HEK293 (cell line): Measurements from ENCODE around the gene CSGALNACT2.

Experiments
- CTCF ChIA-PET: fragments of 350-600 bp; formaldehyde crosslinking; extraction: SDS; loops from one replicate; lab custom pipeline; 2021; ENCODE audit warnings: antibody characterized with exemption; lab: Yijun Ruan, JAX
- POLR2A ChIA-PET: fragments of 300-600 bp; formaldehyde crosslinking; extraction: SDS; loops from one replicate; lab custom pipeline; 2020; ENCODE audit warnings: antibody characterized with exemption, inconsistent platforms; lab: Yijun Ruan, JAX
- H3K27ac ChIP-seq: fragments of 200-500 bp; sonication (Bioruptor generic); 2 replicates; pipeline ENCODE4 v1.5.1; 2014; ENCODE audit warnings: low read depth, low read length, control low read depth, inconsistent platforms; ENCODE audit errors: extremely low read depth
- H3K36me3 ChIP-seq, 2 experiments: fragments of 200-500 bp in 1 of 2; sonication (Bioruptor generic) in 1 of 2; 1 replicate in 1 of 2; 2 replicates in 1 of 2; pipeline ENCODE4 v1.5.1; 2014 to 2017; ENCODE audit warnings: inconsistent platforms in 2 of 2, low read length in 2 of 2; ENCODE audit not compliant: control insufficient read depth in 2 of 2, insufficient read depth in 1 of 2
- H3K4me1 ChIP-seq: fragments of 200-500 bp; sonication (Bioruptor generic); 2 replicates; pipeline ENCODE4 v1.5.1; 2014; ENCODE audit warnings: mild to moderate bottlenecking, low read length, inconsistent platforms; ENCODE audit not compliant: control insufficient read depth, insufficient read depth
- H3K4me3 ChIP-seq: 2 replicates; pipeline ENCODE4 v1.5.1; 2011; ENCODE audit warnings: low read depth, mild to moderate bottlenecking, control low read depth, low read length, moderate library complexity
- H3K9me3 ChIP-seq: fragments of 200-500 bp; sonication (Bioruptor generic); 2 replicates; pipeline ENCODE4 v1.5.1; 2014; ENCODE audit warnings: low read depth, low read length, inconsistent platforms; ENCODE audit not compliant: control insufficient read depth, insufficient read depth
- KLF8 ChIP-seq: fragments of 450-650 bp; formaldehyde crosslinking; IDR thresholded peaks from 2 replicates; pipeline ENCODE4 v1.5.1; 2016; ENCODE audit warnings: missing biosample characterization, missing genetic modification characterization
- PRDM1 ChIP-seq: fragments of 450-650 bp; formaldehyde crosslinking; IDR thresholded peaks from 2 replicates; pipeline ENCODE4; 2016; ENCODE audit warnings: missing biosample characterization, missing genetic modification characterization
- SCRT2 ChIP-seq: fragments of 450-650 bp; formaldehyde crosslinking; IDR thresholded peaks from 2 replicates; pipeline ENCODE4 v1.5.1; 2016; ENCODE audit warnings: missing biosample characterization, missing genetic modification characterization
- YY2 ChIP-seq: fragments of 450-650 bp; formaldehyde crosslinking; IDR thresholded peaks from 2 replicates; pipeline ENCODE4 v1.5.1; 2016; ENCODE audit warnings: missing biosample characterization, missing genetic modification characterization
- ZNF221 ChIP-seq: fragments of 450-650 bp; formaldehyde crosslinking; IDR thresholded peaks from 2 replicates; pipeline ENCODE4 v1.5.1; 2017; ENCODE audit warnings: missing biosample characterization, missing genetic modification characterization, borderline replicate concordance
- ZNF423 ChIP-seq: fragments of 450-650 bp; formaldehyde crosslinking; IDR thresholded peaks from 2 replicates; pipeline ENCODE4 v1.5.1; 2016; ENCODE audit warnings: missing biosample characterization, missing genetic modification characterization
- ZNF530 ChIP-seq: fragments of 450-650 bp; formaldehyde crosslinking; IDR thresholded peaks from 2 replicates; pipeline ENCODE4 v1.5.1; 2016; ENCODE audit warnings: low read depth, missing biosample characterization, missing genetic modification characterization
- ZNF548 ChIP-seq: fragments of 450-650 bp; formaldehyde crosslinking; IDR thresholded peaks from 2 replicates; pipeline ENCODE4 v1.5.1; 2016; ENCODE audit warnings: missing biosample characterization, missing genetic modification characterization
- ZNF777 ChIP-seq: fragments of 450-650 bp; formaldehyde crosslinking; IDR thresholded peaks from 2 replicates; pipeline ENCODE4 v1.5.1; 2017; ENCODE audit warnings: missing biosample characterization, missing genetic modification characterization, borderline replicate concordance
- ZXDB ChIP-seq: fragments of 450-650 bp; formaldehyde crosslinking; IDR thresholded peaks from 2 replicates; pipeline ENCODE4 v1.5.1; 2016; ENCODE audit warnings: missing biosample characterization, missing genetic modification characterization
- TF ChIP-seq, protein P1 (sequence below): fragments of 450-650 bp; formaldehyde crosslinking; IDR thresholded peaks from 2 replicates; pipeline ENCODE4 v1.5.1; 2016; ENCODE audit warnings: missing biosample characterization, missing genetic modification characterization, borderline replicate concordance
- TF ChIP-seq, protein P2 (sequence below): fragments of 450-650 bp; formaldehyde crosslinking; IDR thresholded peaks from 2 replicates; pipeline ENCODE4 v1.5.1; 2016; ENCODE audit warnings: missing biosample characterization, missing genetic modification characterization
- TF ChIP-seq, protein P3 (sequence below): fragments of 450-650 bp; formaldehyde crosslinking; IDR thresholded peaks from 2 replicates; pipeline ENCODE4 v1.5.1; 2017; ENCODE audit warnings: missing biosample characterization, mild to moderate bottlenecking, missing genetic modification characterization, moderate library complexity

The CSGALNACT2 gene

DNA sequence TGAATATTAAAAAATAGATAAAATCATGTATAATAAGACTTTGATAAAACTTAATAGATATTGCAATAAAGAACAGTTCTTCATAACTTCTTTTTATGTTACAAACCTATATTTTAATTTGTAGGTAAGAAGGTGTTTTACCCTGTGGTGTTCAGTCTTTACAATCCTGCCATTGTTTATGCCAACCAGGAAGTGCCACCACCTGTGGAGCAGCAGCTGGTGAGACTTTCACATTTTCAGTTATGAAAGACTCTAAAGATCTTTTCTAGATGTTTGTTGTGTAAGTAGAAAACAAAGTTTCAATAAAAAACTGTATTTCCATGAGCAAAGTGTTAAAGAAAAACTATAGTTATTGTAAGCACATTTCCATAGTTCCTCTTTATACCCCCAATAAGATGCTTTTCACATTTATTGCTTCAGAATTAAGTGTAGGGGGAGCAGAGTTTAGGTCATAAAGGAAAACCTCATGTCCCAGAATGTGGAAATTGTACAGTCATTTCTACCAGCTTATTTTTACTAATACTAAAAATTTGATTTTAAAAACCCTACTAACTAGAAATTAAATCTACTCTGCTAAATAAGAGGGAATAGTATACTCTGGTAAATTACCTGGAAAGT lies 28.7 kb downstream of the CSGALNACT2 start:
- ChIA-PET CTCF (interaction anchor here (1.4 kb wide), 1 partner anchor 14 kb away, joined by 3 read pairs; no protein-coding TSS in a partner anchor), POLR2A (no interaction called here)
- Histone ChIP-seq H3K36me3 (peaks cover 0 to 26% of the 10 kb centered on the region in 2 experiments; a peak in 2 of 3 replicates), H3K4me1 (no peaks in the 10 kb centered on the region), H3K4me3 (no peak overlapping the region), H3K27ac (no peak overlapping the region), H3K9me3 (no peaks in the 10 kb centered on the region)
- TF ChIP-seq SCRT2 (tag by site-specific recombination) = 0 out of 2 replicates have a peak, but pooled peaks have one; percentile 37
- no peak for TF ChIP-seq ZXDB (tag by site-specific recombination)

DNA sequence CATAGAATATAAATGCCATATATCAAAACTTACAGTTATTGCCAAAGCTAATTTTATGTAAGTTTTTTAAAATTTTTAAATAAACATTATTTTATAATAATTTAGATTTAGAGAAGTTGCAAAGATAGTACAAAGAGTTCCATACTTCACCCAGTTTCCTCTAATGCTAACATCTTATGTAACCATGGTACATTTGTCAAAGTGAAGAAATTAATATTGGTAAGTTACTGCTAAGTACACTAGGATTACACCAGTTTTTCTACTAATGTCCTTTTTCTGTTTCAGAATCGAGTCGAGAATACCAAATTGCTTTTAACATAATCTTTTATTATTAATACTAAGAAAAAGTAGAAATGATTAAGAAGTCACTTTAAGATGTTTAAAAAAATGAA lies 29.2 kb downstream of the CSGALNACT2 start:
- CTCF ChIA-PET = interaction anchor here (1.4 kb wide), 1 partner anchor 14 kb away, joined by 3 read pairs; no protein-coding TSS in a partner anchor
- peaks cover 0 to 21% of the 10 kb centered on the region in 2 experiments; a peak in 2 of 3 replicates for H3K36me3 ChIP-seq
- POLR2A ChIA-PET = no interaction called here
- H3K9me3 ChIP-seq = no peaks in the 10 kb centered on the region
- TF ChIP-seq ZNF530 (tag by site-specific recombination) (no peak), KLF8 (tag by site-specific recombination) (no peak), ZNF423 (tag by site-specific recombination) (no peak), ZNF548 (tag by site-specific recombination) (no peak)
- TF ChIP-seq, protein P1, sequence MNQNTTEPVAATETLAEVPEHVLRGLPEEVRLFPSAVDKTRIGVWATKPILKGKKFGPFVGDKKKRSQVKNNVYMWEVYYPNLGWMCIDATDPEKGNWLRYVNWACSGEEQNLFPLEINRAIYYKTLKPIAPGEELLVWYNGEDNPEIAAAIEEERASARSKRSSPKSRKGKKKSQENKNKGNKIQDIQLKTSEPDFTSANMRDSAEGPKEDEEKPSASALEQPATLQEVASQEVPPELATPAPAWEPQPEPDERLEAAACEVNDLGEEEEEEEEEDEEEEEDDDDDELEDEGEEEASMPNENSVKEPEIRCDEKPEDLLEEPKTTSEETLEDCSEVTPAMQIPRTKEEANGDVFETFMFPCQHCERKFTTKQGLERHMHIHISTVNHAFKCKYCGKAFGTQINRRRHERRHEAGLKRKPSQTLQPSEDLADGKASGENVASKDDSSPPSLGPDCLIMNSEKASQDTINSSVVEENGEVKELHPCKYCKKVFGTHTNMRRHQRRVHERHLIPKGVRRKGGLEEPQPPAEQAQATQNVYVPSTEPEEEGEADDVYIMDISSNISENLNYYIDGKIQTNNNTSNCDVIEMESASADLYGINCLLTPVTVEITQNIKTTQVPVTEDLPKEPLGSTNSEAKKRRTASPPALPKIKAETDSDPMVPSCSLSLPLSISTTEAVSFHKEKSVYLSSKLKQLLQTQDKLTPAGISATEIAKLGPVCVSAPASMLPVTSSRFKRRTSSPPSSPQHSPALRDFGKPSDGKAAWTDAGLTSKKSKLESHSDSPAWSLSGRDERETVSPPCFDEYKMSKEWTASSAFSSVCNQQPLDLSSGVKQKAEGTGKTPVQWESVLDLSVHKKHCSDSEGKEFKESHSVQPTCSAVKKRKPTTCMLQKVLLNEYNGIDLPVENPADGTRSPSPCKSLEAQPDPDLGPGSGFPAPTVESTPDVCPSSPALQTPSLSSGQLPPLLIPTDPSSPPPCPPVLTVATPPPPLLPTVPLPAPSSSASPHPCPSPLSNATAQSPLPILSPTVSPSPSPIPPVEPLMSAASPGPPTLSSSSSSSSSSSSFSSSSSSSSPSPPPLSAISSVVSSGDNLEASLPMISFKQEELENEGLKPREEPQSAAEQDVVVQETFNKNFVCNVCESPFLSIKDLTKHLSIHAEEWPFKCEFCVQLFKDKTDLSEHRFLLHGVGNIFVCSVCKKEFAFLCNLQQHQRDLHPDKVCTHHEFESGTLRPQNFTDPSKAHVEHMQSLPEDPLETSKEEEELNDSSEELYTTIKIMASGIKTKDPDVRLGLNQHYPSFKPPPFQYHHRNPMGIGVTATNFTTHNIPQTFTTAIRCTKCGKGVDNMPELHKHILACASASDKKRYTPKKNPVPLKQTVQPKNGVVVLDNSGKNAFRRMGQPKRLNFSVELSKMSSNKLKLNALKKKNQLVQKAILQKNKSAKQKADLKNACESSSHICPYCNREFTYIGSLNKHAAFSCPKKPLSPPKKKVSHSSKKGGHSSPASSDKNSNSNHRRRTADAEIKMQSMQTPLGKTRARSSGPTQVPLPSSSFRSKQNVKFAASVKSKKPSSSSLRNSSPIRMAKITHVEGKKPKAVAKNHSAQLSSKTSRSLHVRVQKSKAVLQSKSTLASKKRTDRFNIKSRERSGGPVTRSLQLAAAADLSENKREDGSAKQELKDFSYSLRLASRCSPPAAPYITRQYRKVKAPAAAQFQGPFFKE (tag by site-specific recombination) = no peak
- TF ChIP-seq, protein P2, sequence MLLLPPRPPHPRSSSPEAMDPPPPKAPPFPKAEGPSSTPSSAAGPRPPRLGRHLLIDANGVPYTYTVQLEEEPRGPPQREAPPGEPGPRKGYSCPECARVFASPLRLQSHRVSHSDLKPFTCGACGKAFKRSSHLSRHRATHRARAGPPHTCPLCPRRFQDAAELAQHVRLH = no peak
- TF ChIP-seq, protein P3, sequence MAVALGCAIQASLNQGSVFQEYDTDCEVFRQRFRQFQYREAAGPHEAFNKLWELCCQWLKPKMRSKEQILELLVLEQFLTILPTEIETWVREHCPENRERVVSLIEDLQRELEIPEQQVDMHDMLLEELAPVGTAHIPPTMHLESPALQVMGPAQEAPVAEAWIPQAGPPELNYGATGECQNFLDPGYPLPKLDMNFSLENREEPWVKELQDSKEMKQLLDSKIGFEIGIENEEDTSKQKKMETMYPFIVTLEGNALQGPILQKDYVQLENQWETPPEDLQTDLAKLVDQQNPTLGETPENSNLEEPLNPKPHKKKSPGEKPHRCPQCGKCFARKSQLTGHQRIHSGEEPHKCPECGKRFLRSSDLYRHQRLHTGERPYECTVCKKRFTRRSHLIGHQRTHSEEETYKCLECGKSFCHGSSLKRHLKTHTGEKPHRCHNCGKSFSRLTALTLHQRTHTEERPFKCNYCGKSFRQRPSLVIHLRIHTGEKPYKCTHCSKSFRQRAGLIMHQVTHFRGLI = no peak
- TF ChIP-seq, all 188 proteins: peak for 0
- H3K4me3 ChIP-seq = no peak overlapping the region
- no peak overlapping the region for H3K27ac ChIP-seq
- no peaks in the 10 kb centered on the region for H3K4me1 ChIP-seq

DNA sequence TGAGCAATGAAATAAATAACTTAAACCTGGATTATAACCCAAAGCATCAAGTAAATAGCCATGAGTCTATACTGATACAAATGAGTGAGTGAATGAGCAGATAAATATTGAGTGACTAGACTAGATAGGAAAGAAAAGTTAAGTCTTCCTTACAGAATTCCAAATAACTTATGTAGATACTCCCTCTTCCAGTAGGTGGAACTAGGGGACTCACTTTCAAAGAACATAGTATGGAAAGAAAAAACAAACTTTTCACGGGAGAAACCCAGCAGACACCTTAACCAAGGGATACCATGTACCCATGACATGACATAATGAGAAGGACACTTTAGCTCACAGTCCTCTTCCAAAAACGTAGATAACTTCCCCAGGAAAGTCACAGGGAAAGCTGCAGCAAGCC lies 32.2 kb downstream of the CSGALNACT2 start:
- peaks cover 1 to 16% of the 10 kb centered on the region in 2 experiments for H3K36me3 ChIP-seq
- POLR2A ChIA-PET = no interaction called here

More for the DNA sequence above, 32.2 kb downstream of the CSGALNACT2 start:
- Histone ChIP-seq H3K27ac (no peak overlapping the region), H3K4me3 (no peak overlapping the region), H3K9me3 (no peaks in the 10 kb centered on the region), H3K4me1 (no peaks in the 10 kb centered on the region)
- CTCF ChIA-PET = interaction anchor here (0.5 to 1.2 kb wide), 4 partner anchors 13 to 597 kb away, joined by 3 read pairs; no protein-coding TSS in a partner anchor
- TF ChIP-seq ZNF221 = no peak
- TF ChIP-seq PRDM1 (tag by site-specific recombination) = peak; percentile 30; the same call in 1 of the 2 replicates
- TF ChIP-seq ZNF777 (tag by site-specific recombination) = no peak
- no peak for TF ChIP-seq YY2 (tag by site-specific recombination)
